Measurements from ENCODE around the gene NEUROD2.
A peak's percentile ranks its signal among the peaks of the same experiment; 100 is the strongest.
"Not testable (repeated sequence)": the region's sequence is repeated elsewhere in the genome, so short reads cannot be mapped to it uniquely, and the experiment has no call there.

NEUROD2 gene

DNA sequence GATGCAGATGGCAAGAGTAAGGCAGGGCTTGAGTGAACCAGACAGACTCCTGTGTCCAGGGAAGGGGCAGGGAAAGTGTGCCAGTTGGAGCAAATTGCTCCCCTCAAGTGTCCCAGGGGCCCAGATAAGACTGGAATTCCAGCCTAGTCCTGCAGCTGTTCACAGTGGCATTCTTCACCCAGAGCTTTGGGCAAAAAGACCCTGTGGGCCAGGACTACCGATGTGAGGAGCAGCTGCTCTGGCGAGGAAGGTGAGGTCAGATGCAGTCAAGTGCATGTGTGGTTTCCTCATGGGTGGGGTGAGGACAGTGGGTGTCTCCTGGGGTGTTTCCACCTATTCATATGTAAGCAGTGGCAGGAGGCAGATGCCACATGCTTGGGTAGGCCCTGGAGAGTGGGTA lies 14.3 kb downstream of the NEUROD2 start:
- no peak for TF ChIP-seq POLR2A (IDR thresholded peaks at IDR 0.05; ENCODE audit: extremely low read depth, insufficient read length)
- TF ChIP-seq MYC (IDR thresholded peaks at IDR 0.05; ENCODE audit: low read depth, low read length) = no peak
- TF ChIP-seq, protein P1, sequence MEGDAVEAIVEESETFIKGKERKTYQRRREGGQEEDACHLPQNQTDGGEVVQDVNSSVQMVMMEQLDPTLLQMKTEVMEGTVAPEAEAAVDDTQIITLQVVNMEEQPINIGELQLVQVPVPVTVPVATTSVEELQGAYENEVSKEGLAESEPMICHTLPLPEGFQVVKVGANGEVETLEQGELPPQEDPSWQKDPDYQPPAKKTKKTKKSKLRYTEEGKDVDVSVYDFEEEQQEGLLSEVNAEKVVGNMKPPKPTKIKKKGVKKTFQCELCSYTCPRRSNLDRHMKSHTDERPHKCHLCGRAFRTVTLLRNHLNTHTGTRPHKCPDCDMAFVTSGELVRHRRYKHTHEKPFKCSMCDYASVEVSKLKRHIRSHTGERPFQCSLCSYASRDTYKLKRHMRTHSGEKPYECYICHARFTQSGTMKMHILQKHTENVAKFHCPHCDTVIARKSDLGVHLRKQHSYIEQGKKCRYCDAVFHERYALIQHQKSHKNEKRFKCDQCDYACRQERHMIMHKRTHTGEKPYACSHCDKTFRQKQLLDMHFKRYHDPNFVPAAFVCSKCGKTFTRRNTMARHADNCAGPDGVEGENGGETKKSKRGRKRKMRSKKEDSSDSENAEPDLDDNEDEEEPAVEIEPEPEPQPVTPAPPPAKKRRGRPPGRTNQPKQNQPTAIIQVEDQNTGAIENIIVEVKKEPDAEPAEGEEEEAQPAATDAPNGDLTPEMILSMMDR (IDR thresholded peaks at IDR 0.05; ENCODE audit: low read depth, low read length) = no peak
- H3K4me3 ChIP-seq (ENCODE audit: low read depth, low read length) = no peak overlapping the region
- DNase-seq (ENCODE audit: low read depth) = no peak

DNA sequence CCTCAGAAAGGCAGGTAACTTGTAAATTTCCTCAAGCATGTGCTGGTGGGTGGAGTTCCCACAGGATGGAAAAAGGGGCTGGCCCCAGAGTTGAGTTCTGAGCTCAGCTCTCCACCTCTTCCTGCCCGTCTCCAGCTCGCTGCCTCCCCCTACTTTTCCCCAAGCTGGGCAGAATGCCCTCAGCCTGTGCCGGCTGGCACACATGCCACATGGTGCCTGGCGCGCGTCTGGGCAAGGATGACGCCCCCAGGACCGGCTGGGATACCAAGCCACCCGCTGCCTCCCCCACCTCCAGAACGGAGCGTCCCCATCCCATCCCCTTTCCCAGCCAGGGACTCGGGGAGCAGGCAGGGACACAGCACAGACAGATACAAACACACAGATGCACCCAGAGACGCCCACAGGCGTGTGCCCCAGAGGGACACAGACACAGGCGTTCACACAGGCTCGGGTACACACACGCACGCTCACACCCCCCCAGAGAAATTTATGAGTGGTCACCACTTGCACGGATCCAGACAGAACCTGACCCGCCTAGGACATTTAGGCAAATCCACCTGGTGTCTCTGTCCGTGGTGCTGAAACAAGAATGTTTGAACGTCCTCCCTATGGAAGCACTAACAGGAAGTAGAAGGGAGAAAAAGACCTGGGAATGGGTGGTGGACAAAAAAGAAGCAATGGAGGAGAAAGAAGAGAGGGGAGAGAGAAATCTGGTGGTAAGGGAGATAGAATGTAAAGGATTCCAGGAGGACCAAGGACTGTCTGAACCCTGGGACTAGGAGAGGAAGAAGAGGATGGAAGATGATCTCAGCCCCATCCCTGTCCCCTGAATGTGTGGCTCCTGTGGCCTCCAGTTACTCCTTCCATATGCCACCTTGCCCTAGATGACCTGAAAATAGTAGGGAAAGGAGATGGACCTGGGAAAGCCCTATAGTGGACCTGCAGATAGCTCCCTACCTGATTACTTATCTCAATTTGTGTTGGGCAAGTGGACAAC lies 15.5 kb downstream of the NEUROD2 start:
- DNase-seq (ENCODE audit: low read depth) = peak; percentile 62
- no peak overlapping the region for H3K4me3 ChIP-seq (ENCODE audit: low read depth, low read length)
- TF ChIP-seq, protein P2, sequence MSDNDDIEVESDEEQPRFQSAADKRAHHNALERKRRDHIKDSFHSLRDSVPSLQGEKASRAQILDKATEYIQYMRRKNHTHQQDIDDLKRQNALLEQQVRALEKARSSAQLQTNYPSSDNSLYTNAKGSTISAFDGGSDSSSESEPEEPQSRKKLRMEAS (IDR thresholded peaks at IDR 0.05; ENCODE audit: low read depth, low read length) = no peak
- TF ChIP-seq MYC (IDR thresholded peaks at IDR 0.05; ENCODE audit: low read depth, low read length) (no peak), POLR2A (IDR thresholded peaks at IDR 0.05; ENCODE audit: extremely low read depth, insufficient read length) (no peak)
- TF ChIP-seq, protein P1 (IDR thresholded peaks at IDR 0.05; ENCODE audit: low read depth, low read length) = no peak

DNA sequence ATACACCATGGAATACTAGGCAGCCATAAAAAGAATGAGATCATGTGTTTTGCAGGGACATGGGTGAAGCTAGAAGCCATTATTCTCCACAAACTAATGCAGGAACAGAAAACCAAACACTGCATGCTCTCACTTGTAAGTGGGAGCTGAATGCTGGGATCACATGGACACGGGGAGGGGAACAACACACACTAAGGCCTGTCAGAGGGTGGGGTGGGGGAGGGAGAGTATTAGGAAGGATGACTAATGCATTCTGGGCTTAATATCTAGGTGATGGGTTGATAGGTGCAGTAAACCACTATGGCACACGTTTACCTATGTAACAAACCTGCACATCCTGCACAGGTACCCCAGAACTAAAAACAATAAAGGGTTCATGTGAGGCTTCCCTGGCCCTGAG lies 17.5 kb downstream of the NEUROD2 start:
- not testable (repeated sequence) for DNase-seq (ENCODE audit: low read depth); H3K4me3 ChIP-seq (ENCODE audit: low read depth, low read length)

DNA sequence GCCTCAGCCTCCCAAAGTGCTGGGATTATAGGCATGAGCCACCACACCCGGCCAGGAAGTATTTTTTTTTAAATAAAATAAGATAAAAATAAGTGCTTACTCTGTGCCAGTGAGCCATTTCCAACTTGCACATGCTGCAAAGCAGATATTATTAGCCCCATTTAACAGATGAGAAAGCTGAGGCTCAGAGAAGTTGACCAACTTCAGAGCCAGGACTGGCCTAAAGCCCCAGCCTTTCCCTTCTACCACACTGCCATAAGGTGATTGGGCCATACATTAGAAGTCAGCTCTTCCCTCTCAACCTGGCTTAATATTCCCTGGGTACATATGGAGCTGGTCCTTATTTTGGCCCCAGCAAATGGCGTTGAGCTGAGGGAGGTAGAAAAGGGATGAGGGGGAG lies 25.1 kb downstream of the NEUROD2 start:
- no peak overlapping the region for H3K4me3 ChIP-seq (ENCODE audit: low read depth, low read length)
- TF ChIP-seq MYC (IDR thresholded peaks at IDR 0.05; ENCODE audit: low read depth, low read length) = no peak
- TF ChIP-seq, protein P1 (IDR thresholded peaks at IDR 0.05; ENCODE audit: low read depth, low read length) = no peak
- TF ChIP-seq, protein P2 (IDR thresholded peaks at IDR 0.05; ENCODE audit: low read depth, low read length) = no peak
- no peak for TF ChIP-seq POLR2A (IDR thresholded peaks at IDR 0.05; ENCODE audit: extremely low read depth, insufficient read length)
- no peak for DNase-seq (ENCODE audit: low read depth)

DNA sequence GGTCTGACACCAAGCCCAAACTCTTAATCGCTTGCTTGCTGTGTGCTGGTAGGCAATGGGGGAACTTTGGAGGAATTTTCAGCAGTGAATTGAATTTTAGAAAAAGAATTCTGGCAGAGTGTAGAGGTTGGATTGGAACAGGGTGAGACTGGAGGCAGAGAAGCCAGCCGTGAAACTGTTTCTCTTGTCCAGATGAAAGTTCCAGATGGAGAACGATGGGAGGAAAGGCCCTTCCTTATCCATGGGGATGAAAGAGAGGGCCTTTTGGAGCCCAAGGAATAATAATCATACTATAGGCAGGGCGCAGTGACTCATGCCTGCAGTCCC lies 26.0 kb downstream of the NEUROD2 start:
- H3K4me3 ChIP-seq (ENCODE audit: low read depth, low read length) = no peak overlapping the region
- no peak for DNase-seq (ENCODE audit: low read depth)
- TF ChIP-seq, protein P2 (IDR thresholded peaks at IDR 0.05; ENCODE audit: low read depth, low read length) = no peak
- TF ChIP-seq POLR2A (IDR thresholded peaks at IDR 0.05; ENCODE audit: extremely low read depth, insufficient read length) = no peak
- TF ChIP-seq, protein P1 (IDR thresholded peaks at IDR 0.05; ENCODE audit: low read depth, low read length) = no peak
- TF ChIP-seq MYC (IDR thresholded peaks at IDR 0.05; ENCODE audit: low read depth, low read length) = no peak

DNA sequence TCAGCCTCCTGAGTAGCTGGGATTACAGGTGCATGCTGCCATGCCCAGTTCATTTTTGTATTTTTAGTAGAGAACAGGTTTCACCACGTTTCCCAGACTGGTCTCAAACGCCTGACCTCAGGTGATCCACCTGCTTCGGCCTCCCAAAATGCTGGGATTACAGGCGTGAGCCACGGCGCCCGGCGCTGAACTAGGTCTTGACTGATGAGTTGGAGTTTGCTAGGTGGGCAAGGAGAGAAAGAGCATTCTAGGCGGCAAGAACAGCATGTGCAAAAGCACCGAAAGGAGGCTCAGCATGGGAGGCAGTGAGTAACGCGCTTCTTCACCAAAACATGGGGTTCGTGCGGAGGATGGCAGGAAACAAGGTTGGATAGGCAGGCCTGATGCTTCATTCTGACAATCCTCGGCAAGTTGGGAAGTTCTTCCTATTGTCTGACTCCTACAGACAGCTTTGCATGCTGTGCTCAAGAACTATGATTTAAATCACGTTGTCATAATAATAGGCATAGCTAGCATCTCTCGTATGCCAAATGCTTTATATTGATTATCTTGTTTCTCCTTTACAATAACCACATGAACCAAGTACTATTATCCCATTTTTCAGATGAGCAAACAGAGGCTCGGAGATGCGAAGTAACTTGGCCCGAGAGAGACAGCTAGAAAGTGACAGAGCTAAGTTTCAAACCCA lies 26.5 kb downstream of the NEUROD2 start:
- DNase-seq (ENCODE audit: low read depth) = no peak
- no peak overlapping the region for H3K4me3 ChIP-seq (ENCODE audit: low read depth, low read length)
- TF ChIP-seq, protein P1 (IDR thresholded peaks at IDR 0.05; ENCODE audit: low read depth, low read length) = no peak
- TF ChIP-seq, protein P2 (IDR thresholded peaks at IDR 0.05; ENCODE audit: low read depth, low read length) = no peak
- no peak for TF ChIP-seq POLR2A (IDR thresholded peaks at IDR 0.05; ENCODE audit: extremely low read depth, insufficient read length)
- TF ChIP-seq MYC (IDR thresholded peaks at IDR 0.05; ENCODE audit: low read depth, low read length) = no peak

Data from NB4 (cell line).